ENCODE data around the gene G6PC1. TPM values are rescaled to one million over a fixed set of nuclear protein-coding genes. Genes with fewer than 3 reads are reported as not detected.
A peak's percentile ranks its signal among the peaks of the same experiment; 100 is the strongest.

G6PC1 gene
- total RNA-seq, 1 donor from 2014 or later = not detected

DNA sequence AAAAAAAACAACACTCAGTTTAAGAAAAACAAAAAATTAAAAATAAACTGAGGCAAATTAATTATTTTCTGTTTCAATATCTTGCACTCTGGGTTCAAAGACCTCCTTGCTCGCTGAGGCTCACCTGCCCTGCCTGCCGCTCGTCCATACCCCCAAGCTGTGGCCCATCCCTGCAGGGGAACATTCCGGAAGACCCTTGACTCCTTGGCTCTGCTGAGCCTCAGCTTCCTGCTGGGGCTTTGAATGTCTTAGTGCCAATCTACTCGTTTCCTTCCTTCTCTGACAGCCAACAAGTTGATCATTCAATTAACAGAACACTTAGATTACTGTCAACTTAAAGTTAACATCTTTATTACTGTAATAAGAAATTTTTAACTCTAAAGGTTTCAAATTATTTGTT lies 24.3 kb downstream of the G6PC1 start:
- Histone ChIP-seq H3K9me3 (no peaks in the 10 kb centered on the region), H3K27me3 (no peaks in the 10 kb centered on the region), H3K4me1 (peaks cover 44% of the 10 kb centered on the region), H3K27ac (no peak overlapping the region), H3K36me3 (no peaks in the 10 kb centered on the region), H3K4me3 (no peak overlapping the region)
- no peak for TF ChIP-seq CTCF (IDR thresholded peaks at IDR 0.05)
- ATAC-seq (no peak), DNase-seq (no peak)
- intact Hi-C loops (cut with DNase I) = no loop called here

DNA sequence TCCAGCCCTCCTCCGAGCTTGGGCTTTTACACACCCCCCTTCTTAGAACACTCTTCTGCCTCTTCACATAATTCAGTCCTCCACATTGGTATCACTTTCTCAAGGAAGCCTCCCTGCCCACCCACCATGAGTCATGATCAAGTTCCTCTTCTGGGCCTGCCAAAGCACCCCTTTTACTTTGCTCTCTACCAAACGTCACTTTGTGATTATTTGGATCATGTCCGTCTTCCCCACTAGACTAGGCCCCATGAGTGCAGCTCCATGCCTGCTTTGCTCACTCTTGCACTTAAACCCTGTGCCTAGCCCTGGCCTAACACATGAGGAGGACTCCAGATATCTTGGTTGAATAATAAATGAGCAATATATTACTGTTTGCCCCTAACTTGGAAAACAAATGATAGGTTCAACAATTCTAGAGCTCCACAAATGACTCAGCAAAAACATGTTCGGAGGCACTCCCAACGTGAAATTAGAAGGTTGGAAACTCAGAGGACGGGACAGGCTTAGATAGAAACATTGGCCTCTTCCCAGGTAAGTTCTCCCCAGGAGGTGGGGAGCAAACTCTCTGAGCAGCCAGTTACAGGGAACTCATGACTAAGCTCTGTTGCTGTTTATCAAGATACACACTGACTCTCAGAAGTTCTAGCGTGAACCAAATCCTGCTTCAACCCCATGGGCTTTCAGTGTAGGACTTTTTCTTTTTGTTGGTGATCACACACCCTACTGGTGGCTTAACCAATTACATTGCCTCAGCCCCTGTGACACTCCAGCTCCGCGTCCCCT lies 28.3 kb downstream of the G6PC1 start:
- H3K27me3 ChIP-seq = no peaks in the 10 kb centered on the region
- no peak overlapping the region for H3K4me3 ChIP-seq
- no peaks in the 10 kb centered on the region for H3K9me3 ChIP-seq
- peaks cover 14% of the 10 kb centered on the region for H3K4me1 ChIP-seq
- no peaks in the 10 kb centered on the region for H3K36me3 ChIP-seq
- intact Hi-C loops (cut with DNase I) = no loop called here
- DNase-seq (no peak), ATAC-seq (peak; percentile 96)
- H3K27ac ChIP-seq = peak overlapping the region; percentile 81
- TF ChIP-seq CTCF (IDR thresholded peaks at IDR 0.05) = peak; percentile 78

DNA sequence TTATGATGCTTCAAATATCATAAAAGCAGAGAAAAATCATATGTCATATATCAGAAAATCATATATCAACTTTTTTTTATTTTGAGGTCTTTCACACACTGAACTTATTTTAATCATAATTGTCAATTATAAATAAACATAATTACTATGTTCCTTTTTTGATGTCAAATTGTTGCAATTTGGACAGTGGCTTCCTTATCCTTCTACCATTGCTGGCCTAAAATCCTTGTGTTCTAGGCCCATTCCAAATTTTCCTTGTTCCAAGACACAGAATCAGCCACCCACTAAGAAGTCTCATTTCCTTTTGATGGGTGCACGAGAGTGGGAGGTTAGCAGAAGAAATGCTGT lies 28.9 kb downstream of the G6PC1 start:
- Histone ChIP-seq H3K4me3 (no peak overlapping the region), H3K36me3 (no peaks in the 10 kb centered on the region), H3K27ac (peak overlapping the region; percentile 81), H3K4me1 (peaks cover 14% of the 10 kb centered on the region), H3K27me3 (no peaks in the 10 kb centered on the region), H3K9me3 (no peaks in the 10 kb centered on the region)
- no peak for DNase-seq
- TF ChIP-seq CTCF (IDR thresholded peaks at IDR 0.05) = no peak
- intact Hi-C loops (cut with DNase I) = no loop called here
- ATAC-seq = no peak

GRCh38 chr17:42937712-42938596 lies 37.4 kb downstream of the G6PC1 start:
- TF ChIP-seq CTCF (IDR thresholded peaks at IDR 0.05) = peak; percentile 61
- Histone ChIP-seq H3K9me3 (no peaks in the 10 kb centered on the region), H3K27ac (no peak overlapping the region), H3K27me3 (peaks cover 4% of the 10 kb centered on the region), H3K4me1 (no peaks in the 10 kb centered on the region), H3K4me3 (no peak overlapping the region), H3K36me3 (no peaks in the 10 kb centered on the region)
- ATAC-seq (peak; percentile 78), DNase-seq (no peak)
- intact Hi-C loops (cut with DNase I) = loop anchor here (5.0 kb wide), 1 partner anchor 96 kb away; the partner anchor contains the start of gene AOC2

DNA sequence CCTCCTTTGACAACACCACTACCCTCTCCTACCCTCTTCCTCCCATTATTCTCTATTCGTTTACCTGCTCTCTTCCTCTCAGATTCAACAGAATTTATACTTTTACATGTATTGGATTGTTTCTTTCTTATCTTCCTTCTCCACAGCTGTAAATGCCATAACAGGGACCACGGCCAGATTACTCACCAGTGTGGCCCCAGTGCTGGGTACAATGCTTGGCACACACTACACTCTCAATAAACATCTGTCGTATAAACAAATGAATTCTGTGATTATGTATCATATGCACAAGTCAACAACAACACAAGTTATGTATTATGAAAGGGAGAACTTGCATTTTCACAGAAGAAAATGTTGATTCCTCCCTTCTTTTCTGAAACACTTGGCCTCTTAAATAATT lies 43.6 kb downstream of the G6PC1 start:
- Histone ChIP-seq H3K9me3 (no peaks in the 10 kb centered on the region), H3K27me3 (peaks cover 4% of the 10 kb centered on the region), H3K4me1 (no peaks in the 10 kb centered on the region), H3K36me3 (peaks cover 8% of the 10 kb centered on the region), H3K4me3 (no peak overlapping the region), H3K27ac (no peak overlapping the region)
- no peak for TF ChIP-seq CTCF (IDR thresholded peaks at IDR 0.05)
- no peak for ATAC-seq
- intact Hi-C loops (cut with DNase I) = no loop called here
- DNase-seq = no peak

Measured in upper lobe of right lung (tissue), 1 donor.